Activated naive CD4-positive, alpha-beta T cell treated with anti-CD3 and anti-CD28 coated beads, Interleukin-2, amount 50 U/mL, for 24 hours (primary cell): ENCODE results near the gene FAF1.
"Not testable (repeated sequence)": the region's sequence is repeated elsewhere in the genome, so short reads cannot be mapped to it uniquely, and the experiment has no call there.

Experiments
- H3K27ac Mint-ChIP-seq: one replicate; pipeline ENCODE4 v1.8.0; 2021; ENCODE audit warnings: mild to moderate bottlenecking, mixed read lengths
- H3K27me3 Mint-ChIP-seq: one replicate; pipeline ENCODE4 v1.8.0; 2021; ENCODE audit warnings: mixed read lengths
- H3K36me3 Mint-ChIP-seq: one replicate; pipeline ENCODE4 v1.8.0; 2021; ENCODE audit warnings: mixed read lengths
- H3K4me1 Mint-ChIP-seq: one replicate; pipeline ENCODE4 v1.8.0; 2021; ENCODE audit warnings: mixed read lengths
- H3K4me3 Mint-ChIP-seq: one replicate; pipeline ENCODE4 v1.8.0; 2021; ENCODE audit warnings: mild to moderate bottlenecking, mixed read lengths
- H3K9me3 Mint-ChIP-seq: one replicate; pipeline ENCODE4 v1.8.0; 2021; ENCODE audit warnings: mixed read lengths

The FAF1 gene

DNA sequence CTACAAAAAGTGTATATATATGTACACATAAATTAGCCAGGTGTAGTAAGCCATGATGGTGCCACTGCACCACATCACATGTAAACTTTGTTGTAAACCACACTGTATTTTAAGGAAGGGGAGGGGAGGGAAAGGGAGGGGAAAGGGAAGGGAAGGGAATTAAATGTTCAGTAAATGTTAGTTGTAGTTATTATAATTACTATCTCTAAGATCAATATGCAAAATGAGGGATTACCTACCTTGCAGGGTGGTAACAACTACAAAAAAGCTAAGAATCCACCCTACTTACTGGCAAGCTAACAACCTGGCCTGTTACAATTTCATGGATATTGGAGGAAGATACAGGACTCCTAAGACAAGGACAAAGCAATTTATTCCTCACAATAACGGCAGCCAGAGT, 17.7 kb downstream of the FAF1 start:
- Mint-ChIP-seq H3K4me3 (no peak overlapping the region), H3K27me3 (no peaks in the 10 kb centered on the region), H3K9me3 (no peaks in the 10 kb centered on the region), H3K36me3 (peaks cover 2% of the 10 kb centered on the region), H3K27ac (no peak overlapping the region), H3K4me1 (peaks cover 66% of the 10 kb centered on the region)

DNA sequence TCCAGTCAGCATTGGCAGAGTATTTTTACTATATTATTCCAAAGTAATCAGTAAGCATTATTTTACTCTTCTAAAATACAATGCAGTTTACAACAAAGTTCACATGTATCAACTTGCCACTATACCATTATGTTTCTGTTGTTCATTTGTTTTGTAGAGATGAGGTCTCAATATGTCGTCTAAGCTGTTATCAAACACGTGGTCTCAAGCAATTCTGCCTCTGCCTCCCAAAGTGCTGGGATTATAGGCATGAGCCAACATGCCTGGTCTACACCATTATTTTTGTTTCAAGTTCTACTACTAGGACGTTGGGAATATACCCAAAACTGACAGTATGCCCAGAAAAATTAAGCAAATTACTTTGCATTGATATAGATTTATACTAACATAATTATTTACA, 19.8 kb downstream of the FAF1 start:
- peaks cover 63% of the 10 kb centered on the region for H3K4me1 Mint-ChIP-seq
- no peaks in the 10 kb centered on the region for H3K27me3 Mint-ChIP-seq
- no peak overlapping the region for H3K4me3 Mint-ChIP-seq
- H3K36me3 Mint-ChIP-seq = peaks cover 2% of the 10 kb centered on the region
- no peaks in the 10 kb centered on the region for H3K9me3 Mint-ChIP-seq
- no peak overlapping the region for H3K27ac Mint-ChIP-seq

DNA sequence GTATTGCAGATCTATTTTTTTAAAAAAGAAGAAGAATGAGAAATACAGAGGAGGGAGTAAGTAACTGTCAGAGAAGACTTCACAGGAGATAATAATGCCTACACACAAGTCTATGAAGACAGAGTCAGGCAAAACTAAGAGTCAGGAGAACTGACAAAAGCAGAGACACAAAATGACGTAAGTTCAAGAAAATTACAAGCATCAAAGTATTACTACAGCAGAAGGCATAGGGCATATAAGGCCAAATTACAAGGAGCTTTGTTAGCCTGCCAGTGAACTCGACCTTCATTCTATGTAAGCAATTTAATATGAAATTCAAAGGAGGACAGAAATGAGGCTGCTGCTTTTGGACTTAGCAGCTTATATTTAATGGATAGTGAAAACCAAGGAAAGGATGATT, 23.7 kb downstream of the FAF1 start:
- Mint-ChIP-seq H3K4me1 (peaks cover 57% of the 10 kb centered on the region), H3K9me3 (no peaks in the 10 kb centered on the region), H3K4me3 (no peak overlapping the region), H3K27ac (no peak overlapping the region), H3K36me3 (no peaks in the 10 kb centered on the region), H3K27me3 (no peaks in the 10 kb centered on the region)

DNA sequence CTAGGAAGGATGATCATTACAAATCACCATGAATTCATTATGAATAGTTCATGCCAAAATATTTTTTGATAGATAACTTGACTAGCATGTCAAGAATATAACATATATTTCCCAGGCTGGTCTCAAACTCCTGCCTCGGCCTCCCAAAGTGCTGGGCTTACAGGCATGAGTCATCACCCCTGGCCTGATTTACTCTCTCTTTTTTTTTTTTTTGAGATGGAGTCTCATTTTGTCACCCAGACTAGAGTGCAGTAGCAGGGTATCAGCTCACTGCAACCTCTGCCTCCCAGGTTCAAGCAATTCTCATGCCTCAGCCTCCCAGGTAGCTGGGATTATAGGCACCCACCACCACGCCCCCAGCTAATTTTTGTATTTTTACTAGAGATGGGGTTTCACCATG, 24.8 kb downstream of the FAF1 start:
- H3K27ac Mint-ChIP-seq, H3K27me3 Mint-ChIP-seq, H3K36me3 Mint-ChIP-seq, H3K4me3 Mint-ChIP-seq, H3K9me3 Mint-ChIP-seq: not testable (repeated sequence)
- H3K4me1 Mint-ChIP-seq = peaks cover 59% of the 10 kb centered on the region

DNA sequence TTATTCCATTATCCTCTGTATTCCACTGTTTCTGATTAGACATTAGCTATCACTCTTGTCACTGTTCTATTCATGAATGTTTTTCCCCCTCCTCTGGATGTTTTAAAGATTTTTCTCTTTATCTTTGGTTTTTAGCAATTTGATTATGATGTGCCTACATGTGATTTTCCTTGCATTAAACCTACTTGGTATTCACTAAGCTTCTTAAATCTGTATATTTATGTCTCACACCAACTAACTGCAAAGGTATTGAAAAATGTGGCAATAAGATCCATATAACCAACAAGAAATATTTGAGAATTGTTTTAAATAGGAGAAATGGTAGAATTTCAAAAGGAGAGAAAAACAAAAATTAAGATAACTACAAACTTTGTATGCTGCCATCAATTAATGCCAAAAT, 25.2 kb downstream of the FAF1 start:
- H3K4me1 Mint-ChIP-seq = peaks cover 61% of the 10 kb centered on the region
- no peak overlapping the region for H3K27ac Mint-ChIP-seq
- no peaks in the 10 kb centered on the region for H3K36me3 Mint-ChIP-seq
- H3K4me3 Mint-ChIP-seq = no peak overlapping the region
- no peaks in the 10 kb centered on the region for H3K9me3 Mint-ChIP-seq
- H3K27me3 Mint-ChIP-seq = no peaks in the 10 kb centered on the region

DNA sequence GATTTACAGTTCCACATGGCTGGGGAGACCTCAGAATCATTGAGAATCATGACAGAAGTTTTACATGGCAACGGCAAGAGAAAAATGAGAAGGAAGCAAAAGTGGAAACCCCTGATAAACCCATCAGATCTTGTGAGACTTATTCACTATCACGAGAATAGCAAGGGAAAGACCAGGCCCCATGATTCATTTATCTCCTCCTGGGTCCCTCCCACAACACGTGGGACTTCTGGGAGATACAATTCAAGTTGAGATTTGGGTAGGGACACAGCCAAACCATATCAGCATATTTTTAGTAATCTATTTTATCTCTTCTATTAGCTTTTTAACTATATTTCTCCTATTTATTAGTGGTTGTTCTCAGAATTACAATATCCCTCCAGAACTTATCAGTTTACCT, 26.3 kb downstream of the FAF1 start:
- H3K9me3 Mint-ChIP-seq, H3K4me3 Mint-ChIP-seq, H3K27ac Mint-ChIP-seq, H3K36me3 Mint-ChIP-seq, H3K27me3 Mint-ChIP-seq: not testable (repeated sequence)
- peaks cover 63% of the 10 kb centered on the region for H3K4me1 Mint-ChIP-seq

DNA sequence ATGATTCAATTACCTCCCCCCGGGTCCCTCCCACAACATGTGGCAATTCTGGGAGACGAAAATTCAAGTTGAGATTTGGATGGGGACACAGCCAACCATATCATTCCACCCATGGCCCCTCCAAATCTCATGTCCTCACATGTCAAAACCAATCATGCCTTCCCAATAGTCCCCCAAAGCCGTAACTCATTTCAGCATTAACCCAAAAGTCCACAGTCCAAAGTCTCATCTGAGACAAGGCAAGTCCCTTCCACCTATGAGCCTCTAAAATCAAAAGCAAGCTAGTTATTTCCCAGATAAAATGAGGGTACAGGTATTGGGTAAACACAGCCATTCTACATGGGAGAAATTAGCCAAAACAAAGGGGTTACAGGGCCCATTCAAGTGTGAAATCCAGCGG, 28.0 kb downstream of the FAF1 start:
- not testable (repeated sequence) for H3K9me3 Mint-ChIP-seq, H3K27ac Mint-ChIP-seq, H3K4me3 Mint-ChIP-seq, H3K27me3 Mint-ChIP-seq, H3K36me3 Mint-ChIP-seq
- peaks cover 49% of the 10 kb centered on the region for H3K4me1 Mint-ChIP-seq

DNA sequence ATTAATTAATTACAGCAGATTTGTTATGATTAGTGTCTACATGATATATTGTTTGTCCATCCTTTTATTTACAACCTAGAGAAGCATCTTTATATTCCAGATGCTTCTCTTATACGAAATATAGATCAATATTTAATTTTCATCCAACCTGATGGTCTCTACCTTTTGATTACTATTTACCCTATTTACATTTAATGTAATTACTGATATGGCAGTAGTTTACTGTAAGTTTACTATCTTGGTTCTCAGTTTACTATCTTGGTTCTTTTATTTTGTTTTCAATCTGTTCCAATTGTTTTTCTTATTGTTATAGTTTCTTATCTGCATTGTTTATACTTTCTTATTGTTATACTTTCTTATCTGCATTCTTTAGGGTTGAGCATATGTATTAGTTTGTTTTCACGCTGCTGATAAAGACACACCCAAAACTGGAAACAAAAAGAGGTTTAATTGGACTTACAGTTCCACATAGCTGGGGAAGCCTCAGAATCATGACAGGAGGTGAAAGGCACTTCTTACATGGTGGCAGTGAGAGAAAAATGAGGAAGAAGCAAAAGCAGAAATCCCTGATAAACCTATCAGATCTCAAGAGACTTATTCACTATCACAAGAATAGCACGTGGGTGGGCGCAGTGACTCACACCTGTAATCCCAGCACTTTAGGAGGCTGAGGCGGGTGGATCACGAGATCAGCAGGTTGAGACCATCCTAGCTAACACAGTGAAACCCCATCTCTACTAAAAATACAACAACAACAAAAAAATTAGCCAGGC, 28.9 kb downstream of the FAF1 start:
- Mint-ChIP-seq H3K9me3 (no peaks in the 10 kb centered on the region), H3K27ac (peak overlapping the region; percentile 75), H3K4me3 (no peak overlapping the region), H3K36me3 (peaks cover 5% of the 10 kb centered on the region), H3K27me3 (no peaks in the 10 kb centered on the region), H3K4me1 (peaks cover 40% of the 10 kb centered on the region)

DNA sequence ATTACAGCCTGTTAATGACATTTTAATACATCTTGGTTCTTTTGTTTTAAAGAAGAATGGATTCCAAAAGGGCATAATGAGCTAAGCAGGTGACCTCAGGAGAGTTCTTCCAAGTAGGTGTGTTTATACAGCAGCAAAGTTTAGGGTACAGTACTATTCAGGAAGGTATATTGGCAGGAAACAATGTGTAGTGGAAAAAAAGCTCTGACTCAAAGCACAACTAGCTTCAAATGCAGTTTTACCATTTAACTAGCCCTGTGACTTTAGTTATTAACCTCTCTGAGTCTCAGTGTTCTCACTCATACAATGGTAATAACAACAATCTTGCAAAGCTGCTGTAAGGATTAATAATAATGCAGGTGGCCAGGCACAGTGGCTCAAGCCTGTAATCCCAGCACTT, 29.9 kb downstream of the FAF1 start:
- no peak overlapping the region for H3K27ac Mint-ChIP-seq
- H3K9me3 Mint-ChIP-seq = no peaks in the 10 kb centered on the region

DNA sequence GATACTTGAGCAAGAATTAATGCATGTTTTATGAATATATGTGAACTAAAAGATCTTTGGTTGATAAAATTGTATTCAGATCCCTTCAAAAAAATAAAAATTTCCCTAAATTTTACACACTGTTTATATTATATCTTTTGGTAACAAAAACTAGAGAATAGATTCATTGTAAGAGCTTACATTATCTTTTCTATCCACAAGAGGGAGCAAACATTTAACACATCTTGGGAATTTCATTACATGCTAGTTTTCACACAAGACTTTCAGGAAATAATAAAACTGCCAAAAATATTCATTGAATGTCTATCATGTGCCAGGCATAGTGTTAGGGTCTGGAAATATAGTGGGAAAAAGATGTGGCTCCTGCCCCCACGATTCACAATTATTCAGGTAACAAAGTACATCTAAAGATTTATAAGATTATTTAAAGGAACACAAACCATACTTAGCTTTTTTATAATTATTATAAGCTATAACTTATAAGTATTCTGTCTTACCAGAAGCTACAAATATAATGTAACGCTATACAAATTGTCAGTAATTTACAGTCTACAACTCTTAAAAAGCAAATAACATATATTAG, 30.6 kb downstream of the FAF1 start:
- Mint-ChIP-seq H3K9me3 (no peaks in the 10 kb centered on the region), H3K36me3 (peaks cover 8% of the 10 kb centered on the region), H3K27me3 (no peaks in the 10 kb centered on the region)

More for the DNA sequence above, 29.9 kb downstream of the FAF1 start:
- Mint-ChIP-seq H3K4me3 (no peak overlapping the region), H3K36me3 (peaks cover 6% of the 10 kb centered on the region), H3K27me3 (no peaks in the 10 kb centered on the region), H3K4me1 (peaks cover 40% of the 10 kb centered on the region)

DNA sequence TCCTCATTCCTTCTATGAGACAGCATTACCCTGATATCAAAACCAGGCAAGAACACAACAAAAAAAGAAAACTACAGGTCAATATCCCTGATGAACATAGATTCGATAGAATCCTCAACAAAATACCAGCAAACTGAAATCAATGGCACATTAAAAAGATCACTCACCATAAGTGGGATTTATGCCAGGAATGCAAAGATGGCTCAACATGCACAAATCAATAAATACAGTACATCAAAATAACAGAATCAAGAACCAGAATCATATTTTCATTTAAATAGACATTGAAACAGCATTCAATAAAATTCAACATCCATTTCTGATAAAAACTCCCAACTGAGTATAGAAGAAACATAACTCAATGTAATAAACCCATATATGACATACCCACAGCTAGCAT, 36.5 kb downstream of the FAF1 start:
- no peaks in the 10 kb centered on the region for H3K27me3 Mint-ChIP-seq
- no peaks in the 10 kb centered on the region for H3K9me3 Mint-ChIP-seq
- peaks cover 19% of the 10 kb centered on the region for H3K36me3 Mint-ChIP-seq
- peaks cover 33% of the 10 kb centered on the region for H3K4me1 Mint-ChIP-seq
- no peak overlapping the region for H3K4me3 Mint-ChIP-seq
- H3K27ac Mint-ChIP-seq = no peak overlapping the region

More for the DNA sequence above, 30.6 kb downstream of the FAF1 start:
- Mint-ChIP-seq H3K4me3 (no peak overlapping the region), H3K27ac (no peak overlapping the region), H3K4me1 (peaks cover 40% of the 10 kb centered on the region)

DNA sequence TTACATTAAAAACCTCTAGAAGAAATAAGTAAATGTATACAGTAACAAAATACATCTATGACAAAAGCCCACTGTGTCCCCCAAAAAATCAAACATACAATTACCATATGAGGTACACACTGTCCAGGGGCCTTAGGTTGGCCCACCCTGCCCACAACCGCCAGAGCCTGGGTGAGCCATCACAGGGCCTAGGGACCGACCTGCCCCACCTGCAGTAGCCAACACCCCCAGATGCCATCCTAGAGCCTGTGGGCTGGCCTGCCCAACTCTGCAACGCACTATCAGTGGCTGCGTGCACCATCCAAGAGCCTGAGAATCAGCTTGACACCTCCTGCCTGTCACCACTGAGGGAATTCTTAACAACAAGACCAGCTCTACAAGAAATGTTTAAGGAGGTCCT, 39.0 kb downstream of the FAF1 start:
- peaks cover 15% of the 10 kb centered on the region for H3K36me3 Mint-ChIP-seq

DNA sequence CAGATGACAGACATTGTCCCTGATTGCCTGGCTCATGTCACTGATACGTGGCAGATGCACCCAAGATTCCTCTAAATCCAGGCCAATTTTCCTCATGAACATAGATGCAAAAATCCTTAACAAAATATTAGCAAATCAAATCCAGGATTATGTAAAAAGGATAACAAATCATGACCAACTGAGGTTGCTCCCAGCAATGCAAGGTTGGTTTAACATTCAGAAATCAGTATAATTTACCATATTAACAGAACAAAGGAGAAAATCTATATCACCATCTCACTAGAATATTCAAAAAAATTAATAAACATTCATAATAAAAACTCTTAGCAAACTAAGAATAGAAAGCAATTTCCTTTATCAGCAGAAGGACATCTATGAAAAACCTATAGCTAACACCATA, 39.7 kb downstream of the FAF1 start:
- Mint-ChIP-seq H3K36me3 (peaks cover 15% of the 10 kb centered on the region), H3K27me3 (no peaks in the 10 kb centered on the region), H3K4me3 (no peak overlapping the region), H3K27ac (no peak overlapping the region), H3K9me3 (no peaks in the 10 kb centered on the region), H3K4me1 (peaks cover 52% of the 10 kb centered on the region)

More for the DNA sequence above, 39.0 kb downstream of the FAF1 start:
- Mint-ChIP-seq H3K4me3 (no peak overlapping the region), H3K27me3 (no peaks in the 10 kb centered on the region), H3K9me3 (no peaks in the 10 kb centered on the region), H3K4me1 (peaks cover 51% of the 10 kb centered on the region), H3K27ac (no peak overlapping the region)

DNA sequence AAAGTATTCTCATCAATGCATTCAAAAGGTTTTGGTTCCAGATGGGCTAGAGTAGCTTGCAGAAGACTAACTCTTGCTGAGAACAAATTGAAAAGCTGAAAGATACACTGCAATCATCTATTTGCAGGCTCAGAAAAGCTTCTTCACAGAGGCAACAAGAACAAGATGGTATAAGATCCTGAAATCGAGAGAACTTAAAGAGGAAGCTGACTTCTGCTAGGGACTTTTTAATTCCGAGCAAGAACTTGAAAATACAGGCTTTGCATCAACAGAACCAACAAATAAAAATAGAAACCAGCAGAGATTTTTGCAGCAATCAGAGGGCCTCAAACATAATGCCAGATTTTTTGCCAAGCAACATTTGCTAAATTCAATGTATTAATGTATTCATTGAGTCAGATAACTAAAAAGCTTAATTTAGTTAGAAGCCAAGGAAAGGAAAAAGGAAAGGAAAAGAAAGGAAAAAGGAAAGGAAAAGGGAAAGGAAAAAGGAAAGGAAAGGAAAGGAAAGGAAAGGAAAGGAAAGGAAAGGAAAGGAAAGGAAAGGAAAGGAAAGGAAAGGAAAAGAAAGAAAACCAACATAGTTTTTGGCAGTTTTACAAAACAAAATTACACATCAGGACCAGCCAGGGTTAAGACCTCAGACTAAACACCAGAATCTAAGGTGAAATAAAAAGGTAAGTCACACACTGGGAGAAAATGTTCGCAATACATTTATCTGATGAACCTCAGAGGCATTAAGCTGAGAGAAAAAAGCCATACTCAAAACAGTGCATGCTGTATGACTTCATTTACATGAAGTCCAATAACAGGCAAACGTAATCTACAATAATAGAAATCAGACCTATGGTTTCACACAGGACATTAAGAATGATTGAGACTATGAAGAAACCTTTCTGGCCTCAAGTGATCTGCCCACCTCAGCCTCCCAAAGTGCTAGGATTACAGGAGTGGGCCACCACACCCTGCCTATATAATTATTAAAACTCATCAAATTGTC, 42.6 kb downstream of the FAF1 start:
- peak overlapping the region; percentile 68 for H3K27ac Mint-ChIP-seq
- no peaks in the 10 kb centered on the region for H3K9me3 Mint-ChIP-seq
- no peaks in the 10 kb centered on the region for H3K27me3 Mint-ChIP-seq
- H3K36me3 Mint-ChIP-seq = peaks cover 8% of the 10 kb centered on the region
- H3K4me1 Mint-ChIP-seq = peaks cover 28% of the 10 kb centered on the region
- no peak overlapping the region for H3K4me3 Mint-ChIP-seq

DNA sequence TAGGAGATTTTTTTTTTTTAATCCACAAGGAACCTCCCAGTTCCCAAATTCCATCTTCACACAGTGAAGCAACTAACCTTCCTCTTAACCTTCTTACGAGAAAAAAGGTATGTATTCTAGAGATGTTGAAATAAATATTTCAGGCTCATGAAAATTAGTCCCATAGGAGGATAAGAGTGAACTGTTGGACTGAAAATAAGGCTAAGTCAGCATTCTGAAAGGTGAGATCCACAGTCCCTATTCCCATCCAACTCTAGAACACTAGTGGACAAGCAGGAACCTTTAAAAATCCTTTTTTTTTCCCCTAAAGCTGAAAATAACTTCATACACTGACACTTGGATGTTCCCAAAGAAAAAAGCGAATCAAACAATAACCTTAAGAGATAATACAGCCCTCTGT, 44.4 kb downstream of the FAF1 start:
- Mint-ChIP-seq H3K4me3 (no peak overlapping the region), H3K27me3 (no peaks in the 10 kb centered on the region), H3K9me3 (no peaks in the 10 kb centered on the region), H3K27ac (no peak overlapping the region), H3K36me3 (peaks cover 9% of the 10 kb centered on the region), H3K4me1 (peaks cover 23% of the 10 kb centered on the region)

DNA sequence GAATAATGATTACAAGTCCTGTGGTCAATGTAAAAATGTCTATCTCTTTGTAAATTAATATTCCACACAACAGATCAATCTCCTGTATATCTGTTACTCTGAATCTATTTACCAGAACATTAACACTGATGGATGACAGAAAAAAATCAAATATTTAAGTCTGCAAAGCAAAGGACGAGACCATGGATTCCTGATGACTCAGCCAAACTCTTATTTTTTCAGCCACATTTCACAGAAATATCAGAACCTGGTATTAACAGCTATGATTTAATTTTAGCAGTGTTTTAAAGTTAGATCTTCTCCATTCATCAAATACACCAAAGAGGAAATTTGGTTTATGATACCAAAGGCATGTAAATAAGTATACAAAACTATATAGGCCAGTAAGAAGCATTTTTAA, 46.1 kb downstream of the FAF1 start:
- Mint-ChIP-seq H3K9me3 (no peaks in the 10 kb centered on the region), H3K27me3 (no peaks in the 10 kb centered on the region), H3K4me1 (peaks cover 27% of the 10 kb centered on the region), H3K27ac (no peak overlapping the region), H3K4me3 (no peak overlapping the region), H3K36me3 (peaks cover 12% of the 10 kb centered on the region)
